ENCODE data around the gene PLA2G4C. TPM values are rescaled to one million over a fixed set of nuclear protein-coding genes. Genes with fewer than 3 reads are reported as not detected.

Gene PLA2G4C
- total RNA-seq, 3 donors from 2014 or later (not counting 1 experiment from before 2014, with no cell fraction given): 0.86 to 5.1 (median 4.6) TPM

DNA sequence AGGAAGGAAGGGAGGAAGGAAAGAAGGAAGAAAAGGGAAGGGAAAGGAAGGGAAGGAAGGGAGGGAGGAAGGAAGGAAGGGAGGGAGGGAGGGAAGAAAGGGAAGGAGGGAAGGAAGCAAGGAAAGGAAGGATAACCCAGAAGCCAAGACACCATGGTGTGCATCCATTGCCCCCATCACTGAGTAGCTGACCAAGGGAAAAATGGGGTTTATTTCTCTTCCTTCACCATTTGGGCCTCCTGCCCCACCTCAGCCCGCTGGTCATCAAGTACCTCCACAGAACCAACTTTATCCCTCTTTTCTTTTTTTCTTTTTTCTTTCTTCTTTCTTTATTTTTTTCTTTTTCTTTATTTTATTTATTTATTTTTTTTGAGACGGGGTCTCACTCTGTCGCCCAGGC lies 87.1 kb downstream of the PLA2G4C start:
- H3K9me3 Mint-ChIP-seq: no peaks in the 10 kb centered on the region

DNA sequence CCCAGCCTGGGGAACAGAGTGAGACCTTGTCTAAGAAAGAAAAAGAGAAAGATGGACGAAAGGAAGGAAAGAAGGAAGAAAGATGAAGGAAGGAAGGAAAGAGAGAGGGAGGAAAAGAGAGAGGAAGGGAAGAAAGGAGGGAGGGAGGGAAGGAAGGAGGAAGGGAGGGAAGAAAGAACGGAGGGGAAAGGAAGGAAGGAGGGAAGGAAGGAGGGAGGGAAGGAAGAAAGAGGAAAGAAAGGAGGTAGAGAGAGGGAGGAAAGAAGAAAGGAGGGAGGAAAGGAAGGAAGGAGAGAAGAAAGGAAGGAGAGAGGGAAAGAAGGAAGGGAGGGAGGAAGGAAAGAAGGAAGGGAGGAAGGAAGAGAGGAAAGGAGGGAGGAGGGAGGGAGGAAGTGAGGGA lies 87.6 kb downstream of the PLA2G4C start:
- H3K36me3 Mint-ChIP-seq: no peaks in the 10 kb centered on the region
- intact Hi-C loops (cut with micrococcal nuclease): no loop called here
- TF ChIP-seq, protein P1, sequence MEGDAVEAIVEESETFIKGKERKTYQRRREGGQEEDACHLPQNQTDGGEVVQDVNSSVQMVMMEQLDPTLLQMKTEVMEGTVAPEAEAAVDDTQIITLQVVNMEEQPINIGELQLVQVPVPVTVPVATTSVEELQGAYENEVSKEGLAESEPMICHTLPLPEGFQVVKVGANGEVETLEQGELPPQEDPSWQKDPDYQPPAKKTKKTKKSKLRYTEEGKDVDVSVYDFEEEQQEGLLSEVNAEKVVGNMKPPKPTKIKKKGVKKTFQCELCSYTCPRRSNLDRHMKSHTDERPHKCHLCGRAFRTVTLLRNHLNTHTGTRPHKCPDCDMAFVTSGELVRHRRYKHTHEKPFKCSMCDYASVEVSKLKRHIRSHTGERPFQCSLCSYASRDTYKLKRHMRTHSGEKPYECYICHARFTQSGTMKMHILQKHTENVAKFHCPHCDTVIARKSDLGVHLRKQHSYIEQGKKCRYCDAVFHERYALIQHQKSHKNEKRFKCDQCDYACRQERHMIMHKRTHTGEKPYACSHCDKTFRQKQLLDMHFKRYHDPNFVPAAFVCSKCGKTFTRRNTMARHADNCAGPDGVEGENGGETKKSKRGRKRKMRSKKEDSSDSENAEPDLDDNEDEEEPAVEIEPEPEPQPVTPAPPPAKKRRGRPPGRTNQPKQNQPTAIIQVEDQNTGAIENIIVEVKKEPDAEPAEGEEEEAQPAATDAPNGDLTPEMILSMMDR (IDR thresholded peaks at IDR 0.05): no peak
- H3K27me3 Mint-ChIP-seq (ENCODE audit: low read depth in 2 of 2): peaks cover 17 to 22% of the 10 kb centered on the region in 2 donors
- no peaks in the 10 kb centered on the region for H3K9me3 ChIP-seq (ENCODE audit: control insufficient read depth, insufficient read depth, low read length)
- H3K27me3 ChIP-seq (ENCODE audit: control insufficient read depth, insufficient read depth, low read length): no peaks in the 10 kb centered on the region
- DNase-seq (no peak), ATAC-seq (no peak)
- H3K36me3 ChIP-seq (ENCODE audit: control insufficient read depth, insufficient read depth, low read length): no peaks in the 10 kb centered on the region
- H3K4me1 ChIP-seq (ENCODE audit: control insufficient read depth, insufficient read depth, low read length): no peaks in the 10 kb centered on the region
- no peak overlapping the region for H3K4me3 ChIP-seq (ENCODE audit: low read length)
- no peak overlapping the region for H3K27ac ChIP-seq (ENCODE audit: low read length)
- WGBS (ENCODE audit: insufficient coverage): 58% methylated on average over 2 of the region's 2 CpGs
- H3K4me1 Mint-ChIP-seq: no peaks in the 10 kb centered on the region
- H3K4me3 Mint-ChIP-seq: no peak overlapping the region
- no peaks in the 10 kb centered on the region for H3K9me3 Mint-ChIP-seq
- no peak overlapping the region for H3K27ac Mint-ChIP-seq

More for the DNA sequence above, 87.1 kb downstream of the PLA2G4C start:
- ATAC-seq (no peak), DNase-seq (no peak)
- H3K36me3 ChIP-seq (ENCODE audit: control insufficient read depth, insufficient read depth, low read length): no peaks in the 10 kb centered on the region
- Mint-ChIP-seq H3K27me3 (ENCODE audit: low read depth in 2 of 2) (peaks cover 19 to 22% of the 10 kb centered on the region in 2 donors), H3K4me1 (no peaks in the 10 kb centered on the region), H3K36me3 (no peaks in the 10 kb centered on the region), H3K27ac (no peak overlapping the region), H3K4me3 (no peak overlapping the region)
- H3K27ac ChIP-seq (ENCODE audit: low read length): no peak overlapping the region
- no peaks in the 10 kb centered on the region for H3K9me3 ChIP-seq (ENCODE audit: control insufficient read depth, insufficient read depth, low read length)
- WGBS (ENCODE audit: insufficient coverage): 83% methylated on average over 1 of the region's 3 CpGs
- H3K27me3 ChIP-seq (ENCODE audit: control insufficient read depth, insufficient read depth, low read length): no peaks in the 10 kb centered on the region
- no peak overlapping the region for H3K4me3 ChIP-seq (ENCODE audit: low read length)
- intact Hi-C loops (cut with micrococcal nuclease): no loop called here
- TF ChIP-seq, protein P1 (IDR thresholded peaks at IDR 0.05): no peak
- H3K4me1 ChIP-seq (ENCODE audit: control insufficient read depth, insufficient read depth, low read length): no peaks in the 10 kb centered on the region

DNA sequence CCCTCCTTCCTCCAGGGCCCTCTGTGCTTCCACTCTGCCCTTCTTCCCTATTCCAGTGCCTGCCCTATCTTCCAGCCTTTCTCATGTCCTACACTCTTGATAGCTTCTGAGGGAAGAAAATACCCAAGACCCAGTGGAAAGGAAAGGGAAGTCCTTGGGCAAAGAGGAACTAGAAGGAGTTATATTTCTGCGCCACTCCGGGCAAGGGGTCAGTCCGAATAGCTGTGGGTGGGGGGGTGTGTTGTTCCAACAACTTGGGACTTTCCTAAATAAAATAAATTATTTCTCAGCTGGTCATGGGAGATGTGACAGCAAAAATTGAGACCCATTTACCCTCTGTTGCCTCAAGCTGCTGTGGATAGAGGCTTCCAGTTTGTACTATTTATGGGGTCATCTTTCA lies 89.9 kb downstream of the PLA2G4C start:
- Histone ChIP-seq H3K27me3 (ENCODE audit: control insufficient read depth, insufficient read depth, low read length) (no peaks in the 10 kb centered on the region), H3K4me1 (ENCODE audit: control insufficient read depth, insufficient read depth, low read length) (no peaks in the 10 kb centered on the region), H3K27ac (ENCODE audit: low read length) (no peak overlapping the region), H3K9me3 (ENCODE audit: control insufficient read depth, insufficient read depth, low read length) (no peaks in the 10 kb centered on the region), H3K36me3 (ENCODE audit: control insufficient read depth, insufficient read depth, low read length) (no peaks in the 10 kb centered on the region), H3K4me3 (ENCODE audit: low read length) (no peak overlapping the region)
- no peak for DNase-seq
- WGBS (ENCODE audit: insufficient coverage): 17% methylated on average over 3 of the region's 3 CpGs
- H3K27ac Mint-ChIP-seq: no peak overlapping the region
- no peaks in the 10 kb centered on the region for H3K9me3 Mint-ChIP-seq
- H3K36me3 Mint-ChIP-seq: no peaks in the 10 kb centered on the region
- TF ChIP-seq, protein P1 (IDR thresholded peaks at IDR 0.05): no peak
- H3K4me3 Mint-ChIP-seq: no peak overlapping the region
- no peaks in the 10 kb centered on the region for H3K4me1 Mint-ChIP-seq
- no peak for ATAC-seq
- peaks cover 16 to 21% of the 10 kb centered on the region in 2 donors for H3K27me3 Mint-ChIP-seq (ENCODE audit: low read depth in 2 of 2)
- intact Hi-C loops (cut with micrococcal nuclease): no loop called here
